HepG2 (cell line): ENCODE data around the gene WTAP. TPM values are rescaled to one million over a fixed set of nuclear protein-coding genes. Genes with fewer than 3 reads are reported as not detected.
A peak's percentile ranks its signal among the peaks of the same experiment; 100 is the strongest.

ENCODE experiments used
- ARID2 ChIP-seq: sonication (generic); formaldehyde crosslinking; IDR thresholded peaks from 2 replicates; pipeline ENCODE4 v1.8.1; 2022; ENCODE audit warnings: mild to moderate bottlenecking, missing genetic modification reagents, borderline replicate concordance
- CHCHD3 ChIP-seq: sonication (generic); formaldehyde crosslinking; IDR thresholded peaks from 2 replicates; pipeline ENCODE4 v1.8.0; 2022; ENCODE audit warnings: mild to moderate bottlenecking, missing genetic modification reagents, moderate library complexity
- GMEB1 ChIP-seq: sonication (generic); formaldehyde crosslinking; IDR thresholded peaks from 2 replicates; pipeline ENCODE4 v1.5.1; 2020; ENCODE audit warnings: missing genetic modification reagents, mild to moderate bottlenecking, borderline replicate concordance
- ISL2 ChIP-seq: sonication (generic); formaldehyde crosslinking; IDR thresholded peaks from 2 replicates; pipeline ENCODE4 v1.5.0; 2020; ENCODE audit warnings: missing genetic modification reagents
- MLX ChIP-seq: IDR thresholded peaks from 2 replicates; pipeline ENCODE4 v1.6.1; 2016
- NR1H2 ChIP-seq: sonication (generic); formaldehyde crosslinking; IDR thresholded peaks from 2 replicates; pipeline ENCODE4 v1.8.1; 2022; ENCODE audit warnings: low read depth, missing genetic modification reagents, borderline replicate concordance
- PHB2 ChIP-seq: fragments of 450-650 bp; IDR thresholded peaks from 2 replicates; pipeline ENCODE4 v1.6.1; 2018; ENCODE audit not compliant: partially characterized antibody
- PRDM15 ChIP-seq: sonication (generic); formaldehyde crosslinking; IDR thresholded peaks from 2 replicates; pipeline ENCODE4 v1.4.0; 2020; ENCODE audit warnings: missing genetic modification reagents
- PRMT3 ChIP-seq: sonication (generic); formaldehyde crosslinking; IDR thresholded peaks from 2 replicates; pipeline ENCODE4 v1.8.1; 2022; ENCODE audit warnings: low read depth, mild to moderate bottlenecking, moderate library complexity, missing genetic modification reagents, borderline replicate concordance
- RARG ChIP-seq: sonication (generic); formaldehyde crosslinking; IDR thresholded peaks from 2 replicates; pipeline ENCODE4 v1.4.0; 2020; ENCODE audit warnings: low read depth, mild to moderate bottlenecking, missing genetic modification reagents
- ZBTB25 ChIP-seq: IDR thresholded peaks from 2 replicates; pipeline ENCODE4 v1.6.1; 2018; ENCODE audit warnings: missing genetic modification reagents
- ZNF503 ChIP-seq: sonication (generic); formaldehyde crosslinking; IDR thresholded peaks from 2 replicates; pipeline ENCODE4 v1.4.0; 2020; ENCODE audit warnings: missing genetic modification reagents
- ZNF784 ChIP-seq: sonication (generic); formaldehyde crosslinking; IDR thresholded peaks from 2 replicates; pipeline ENCODE4 v1.5.1; 2020; ENCODE audit warnings: missing genetic modification reagents, mild to moderate bottlenecking, borderline replicate concordance
- ZNF83 ChIP-seq: sonication (generic); formaldehyde crosslinking; IDR thresholded peaks from 2 replicates; pipeline ENCODE4 v1.4.0; 2020; ENCODE audit warnings: missing genetic modification reagents, mild to moderate bottlenecking, borderline replicate concordance
- ZNF850 ChIP-seq: sonication (generic); formaldehyde crosslinking; conservative IDR thresholded peaks from 2 replicates; pipeline ENCODE4 v1.9.0; 2021; ENCODE audit warnings: mild to moderate bottlenecking, missing genetic modification reagents
- polyA plus RNA-seq, 8 experiments: library from polyadenylated mRNA; depleted of rRNA in 3 of 8; stranded (reverse) in 7 of 8; unstranded in 1 of 8; fragments of >200 nt; fragmentation: Illumina TruSeq in 4 of 8; extraction: Trizol in 4 of 8; gene quantifications; 2 replicates each; pipeline versions ENCODE4 v1.2.1 to v1.2.3, GENCODE V29; 2011 to 2016; ENCODE audit warnings: low read depth in 4 of 8, missing spikeins in 1 of 8, mixed read lengths in 1 of 8; ENCODE audit not compliant: insufficient read depth in 1 of 8
- total RNA-seq, 5 experiments: library from RNA; depleted of rRNA; stranded (reverse); fragments of >200 nt; fragmentation: Illumina TruSeq; extraction: Trizol; gene quantifications; 2 replicates each; pipeline ENCODE4 v1.2.3, GENCODE V29; 2016; ENCODE audit warnings: low read depth in 1 of 5

Gene WTAP
- total and polyA plus RNA-seq, 2 of the 13 experiments (the other 11 are each of a cell fraction or from before 2014, with no cell fraction given): 31.6 to 167 TPM

- peak; percentile 83 for TF ChIP-seq GMEB1
- TF ChIP-seq ISL2 (CRISPR knock-in tag): peak; percentile 74
- no peak for TF ChIP-seq CHCHD3 (CRISPR knock-in tag)
- TF ChIP-seq PHB2: no peak
- no peak for TF ChIP-seq ZNF83 (CRISPR knock-in tag)
- TF ChIP-seq NR1H2: peak; percentile 64; the same call in 1 of the 2 replicates
- TF ChIP-seq MLX (CRISPR knock-in tag): 0 out of 2 replicates have a peak, but pooled peaks have one; percentile 20
- TF ChIP-seq PRMT3 (CRISPR knock-in tag): peak; percentile 61; the same call in 1 of the 2 replicates
- TF ChIP-seq ZNF503 (CRISPR knock-in tag): no peak; the same call in none of the 2 replicates
- 0 out of 2 replicates have a peak, but pooled peaks have one; percentile 2 for TF ChIP-seq ARID2
- TF ChIP-seq ZNF850 (CRISPR knock-in tag): no peak
- TF ChIP-seq ZNF784 (CRISPR knock-in tag): peak; percentile 91
- TF ChIP-seq RARG: peak; percentile 92
- no peak; the same call in none of the 2 replicates for TF ChIP-seq PRDM15 (CRISPR knock-in tag)
- peak; percentile 40 for TF ChIP-seq ZBTB25 (CRISPR knock-in tag)
These were observed 34.0 kb upstream of the WTAP start, which contains the start of gene SOD2 (continued) for GRCh38 chr6:159693128-159693893.
